ENCODE measurements around the gene RHBDL3.
"Not testable (repeated sequence)": the region's sequence is repeated elsewhere in the genome, so short reads cannot be mapped to it uniquely, and the experiment has no call there.

The RHBDL3 gene

GRCh38 chr17:32297860-32298259 lies 32.2 kb downstream of the RHBDL3 start:
- no peak for DNase-seq

GRCh38 chr17:32298298-32298697 lies 32.7 kb downstream of the RHBDL3 start:
- DNase-seq = no peak

DNA sequence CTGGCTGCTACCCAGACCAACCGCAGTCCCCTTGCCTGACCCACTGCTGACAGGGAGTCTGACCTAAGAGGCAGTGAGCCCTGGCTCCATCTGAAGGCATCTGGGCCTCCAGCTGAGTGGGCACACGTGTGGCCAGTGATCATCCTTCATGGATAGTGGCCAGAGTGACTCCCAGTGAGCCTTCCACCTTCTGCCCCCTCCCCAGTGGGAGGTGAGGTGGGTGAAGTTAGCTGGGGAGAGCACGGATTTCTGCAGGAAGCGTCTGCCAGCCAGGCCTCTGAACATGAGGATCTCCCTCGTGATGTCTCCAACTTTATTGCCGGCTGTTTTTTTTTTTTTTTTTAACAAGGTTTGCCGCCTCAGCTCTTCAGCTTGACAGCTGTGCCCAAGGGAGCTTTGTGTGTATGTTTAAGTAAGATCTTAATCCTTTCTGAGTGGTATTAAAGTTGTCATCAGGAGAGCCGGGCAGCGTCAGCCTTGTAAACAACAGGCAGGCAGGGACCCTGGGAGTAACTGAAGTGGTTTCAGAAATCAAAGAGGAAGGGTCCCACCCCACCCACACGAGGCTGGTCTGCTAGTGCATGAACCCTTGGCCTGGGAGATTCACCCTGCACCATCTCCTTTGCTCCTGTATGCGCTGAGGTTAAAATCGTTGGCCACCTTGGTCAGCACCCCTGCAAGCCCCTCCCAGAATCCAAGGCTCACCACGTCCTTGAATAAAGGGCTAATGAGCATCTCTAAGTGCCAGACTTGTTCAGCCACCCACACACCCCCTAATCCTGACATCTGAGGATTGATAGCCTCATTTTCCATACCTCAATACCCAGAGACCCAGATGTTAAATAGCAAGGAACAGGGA lies 33.3 kb downstream of the RHBDL3 start:
- no peak for DNase-seq

DNA sequence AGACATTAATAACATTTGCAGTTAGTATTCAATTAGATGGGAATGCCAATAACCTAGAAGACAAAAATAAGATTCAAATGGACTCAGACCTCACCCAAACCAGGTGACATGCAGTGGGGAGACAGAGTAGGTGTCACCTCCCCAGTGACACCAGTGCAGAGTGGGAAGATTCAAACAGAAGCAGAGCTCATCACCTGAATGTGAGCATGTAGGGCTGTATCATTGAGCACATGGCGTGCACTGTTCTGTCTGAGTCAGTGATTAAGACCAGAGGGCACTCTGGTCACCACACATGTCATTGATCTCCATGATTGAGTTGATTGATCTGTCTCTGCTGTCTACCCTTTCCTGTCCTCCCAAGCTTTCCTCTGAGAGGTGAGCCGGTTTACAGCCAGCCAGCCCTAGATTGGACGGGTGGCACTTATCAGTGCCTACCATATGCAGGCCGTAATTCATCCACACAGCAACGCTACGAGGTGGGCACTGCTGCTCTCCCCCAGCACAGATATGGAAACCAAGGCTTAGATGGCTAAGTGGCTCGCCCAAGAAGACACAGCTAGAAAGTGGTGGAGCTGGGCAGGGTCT lies 34.0 kb downstream of the RHBDL3 start:
- no peak for DNase-seq

DNA sequence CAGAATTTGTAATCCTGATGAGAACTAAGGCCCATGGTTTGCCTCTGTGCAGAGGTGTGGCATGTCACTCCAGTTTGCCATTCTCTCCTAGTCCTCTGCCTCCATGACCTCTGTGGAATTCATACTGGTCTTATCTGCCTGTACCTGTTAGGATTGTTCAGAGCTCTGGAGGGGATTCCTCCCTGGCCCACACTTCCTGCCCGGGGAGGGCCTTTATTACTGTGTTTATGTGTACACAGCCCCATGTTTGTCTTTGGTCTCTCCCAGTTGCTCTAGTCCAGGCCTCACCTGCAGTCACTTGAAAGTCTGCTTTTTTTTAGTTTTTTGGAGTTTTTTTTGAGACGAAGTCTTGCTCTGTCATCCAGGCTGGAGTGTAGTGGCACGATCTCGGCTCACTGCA lies 36.4 kb downstream of the RHBDL3 start:
- DNase-seq = no peak

DNA sequence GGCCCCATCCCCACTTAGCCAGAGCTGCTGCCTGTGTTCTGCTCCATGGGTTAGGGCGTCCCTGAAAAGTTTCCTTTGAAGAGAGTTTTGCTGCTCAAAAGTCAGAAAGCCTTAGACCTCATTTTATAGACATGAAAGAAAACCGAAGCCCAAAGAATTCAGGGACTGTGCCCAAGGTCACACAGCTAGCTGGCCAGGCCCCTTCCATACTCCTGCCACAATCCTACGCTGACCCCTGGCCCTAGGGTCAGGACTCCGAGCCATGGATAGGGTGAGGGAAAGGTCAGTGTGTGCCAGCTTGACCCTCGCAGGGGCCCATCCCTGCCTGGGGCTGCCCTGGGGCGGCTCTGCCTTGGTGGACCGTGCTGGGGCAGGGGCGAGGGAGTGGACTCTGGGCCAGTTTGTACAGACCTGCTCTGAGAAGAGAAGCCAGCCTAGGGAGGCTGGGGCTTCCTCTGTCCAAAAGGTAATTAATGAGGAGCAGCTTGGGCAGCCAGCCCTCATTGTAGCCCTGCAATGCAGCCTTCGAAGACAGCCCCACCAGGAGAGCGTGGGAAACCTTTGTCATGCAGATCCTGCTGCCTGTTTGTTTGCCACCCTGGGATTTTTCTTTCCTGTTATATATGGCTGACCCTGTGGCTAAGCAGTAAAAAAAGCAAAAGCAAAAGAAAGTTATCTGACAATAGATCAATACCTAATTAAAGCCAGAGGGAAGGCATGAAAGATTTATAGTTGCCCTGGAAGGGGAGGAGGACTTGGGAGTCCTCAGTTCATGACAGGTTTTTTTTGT lies 37.4 kb downstream of the RHBDL3 start:
- no peak for DNase-seq

- no peak for DNase-seq
These were observed 38.2 kb downstream of the RHBDL3 start for GRCh38 chr17:32303781-32304288.

GRCh38 chr17:32305049-32305448 lies 39.4 kb downstream of the RHBDL3 start:
- no peak for DNase-seq

GRCh38 chr17:32307658-32308057 lies 42.0 kb downstream of the RHBDL3 start:
- no peak for DNase-seq

DNA sequence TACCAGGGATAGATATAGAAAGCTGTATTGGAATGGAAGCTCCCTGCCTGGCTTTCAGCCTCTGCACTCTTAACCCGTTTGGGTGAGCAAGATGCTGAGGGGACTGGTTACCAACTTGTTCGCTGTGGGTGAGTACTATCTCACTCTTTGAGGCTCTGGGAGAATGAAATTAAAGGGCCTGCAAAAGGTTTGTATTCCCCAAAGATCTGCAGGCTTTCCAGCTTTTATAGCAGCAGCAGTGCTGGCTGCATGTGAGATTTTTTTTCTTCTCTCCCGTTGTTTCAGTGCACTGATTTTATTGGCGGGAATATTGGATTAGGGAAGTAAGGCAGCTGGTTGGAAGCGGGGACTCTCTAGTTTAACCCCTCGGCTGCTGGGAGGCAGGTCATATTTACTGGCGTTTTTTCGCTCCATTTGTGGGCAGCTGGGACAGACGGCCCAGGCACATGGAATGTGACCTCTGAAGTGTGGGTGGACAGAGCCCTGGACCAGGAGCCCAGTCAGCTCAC lies 45.5 kb downstream of the RHBDL3 start:
- DNase-seq = no peak

DNA sequence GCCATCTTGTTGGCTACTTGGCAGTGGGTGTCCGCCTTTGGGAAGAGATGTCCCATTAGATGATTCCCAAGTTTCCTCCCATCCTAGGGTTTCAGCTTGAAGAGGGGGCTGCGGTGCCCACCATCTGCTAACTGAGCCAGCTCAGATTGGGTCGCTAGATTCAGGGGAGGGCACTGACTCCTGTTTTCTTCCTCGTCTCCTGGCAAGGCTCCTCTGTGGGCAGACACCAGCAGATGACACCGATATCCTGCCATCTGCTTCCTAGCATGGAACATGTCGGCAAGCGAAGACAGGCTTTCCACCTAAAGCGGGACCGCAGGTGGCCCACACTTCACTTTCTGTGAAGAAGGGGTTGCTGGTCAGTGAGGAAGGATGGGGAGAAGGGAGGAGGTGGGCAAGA lies 49.0 kb downstream of the RHBDL3 start:
- no peak for DNase-seq

- DNase-seq = no peak
These were observed 49.5 kb downstream of the RHBDL3 start for GRCh38 chr17:32315171-32315570.

DNA sequence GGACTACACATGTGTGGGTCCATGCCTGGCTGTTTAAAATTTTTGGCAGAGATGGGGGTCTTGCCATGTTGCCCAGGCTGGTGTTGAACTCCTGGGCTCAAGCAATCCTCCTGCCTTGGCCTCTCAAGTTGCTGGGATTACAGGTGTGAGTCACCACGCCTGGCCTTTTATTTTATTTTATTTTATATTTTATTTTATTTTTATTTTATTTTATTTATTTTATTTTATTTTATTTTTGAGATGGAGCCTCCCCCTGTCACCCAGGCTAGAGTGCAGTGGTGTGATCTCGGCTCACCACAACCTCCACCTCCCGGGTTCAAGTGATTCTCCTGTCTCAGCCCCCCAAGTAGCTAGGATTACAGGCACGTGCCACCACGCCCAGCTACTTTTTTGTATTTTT lies 51.0 kb downstream of the RHBDL3 start:
- not testable (repeated sequence) for DNase-seq

DNA sequence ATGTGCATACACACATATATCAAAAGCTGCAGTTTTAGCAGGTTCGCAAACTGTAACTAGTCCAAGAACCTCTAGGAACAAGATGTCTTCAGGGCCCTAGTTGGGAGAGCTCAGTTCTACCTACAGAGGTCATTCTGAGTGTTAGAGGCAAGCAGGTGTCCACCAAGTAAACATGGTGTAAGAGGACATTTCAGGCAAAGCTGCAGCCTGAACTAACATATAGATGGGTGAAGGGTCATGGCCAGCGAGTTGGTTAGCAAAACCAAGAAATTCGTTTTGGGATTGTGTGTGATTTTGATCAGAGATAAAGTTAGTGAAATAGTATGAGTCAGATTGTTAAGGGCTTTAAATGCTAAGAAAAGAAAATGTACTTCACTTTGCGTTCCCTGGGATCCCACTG lies 51.7 kb downstream of the RHBDL3 start:
- DNase-seq = no peak

DNA sequence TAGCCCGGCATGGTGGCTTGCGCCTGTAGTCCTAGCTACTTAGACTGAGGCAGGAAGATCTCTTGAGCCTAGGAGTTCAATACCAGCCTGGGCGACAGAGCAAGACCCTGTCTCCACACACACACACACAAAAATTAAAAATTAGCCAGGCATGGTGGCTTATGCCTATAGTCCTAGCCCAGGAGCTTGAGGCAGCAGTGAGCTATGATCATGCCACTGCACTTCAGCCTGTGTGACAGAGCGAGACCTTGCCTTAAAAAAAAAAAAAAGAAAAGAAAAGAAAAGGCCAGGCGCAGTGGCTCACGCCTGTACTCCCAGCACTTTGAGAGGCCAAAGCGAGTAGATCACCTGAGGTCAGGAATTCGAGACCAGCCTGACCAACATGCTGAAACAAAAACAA lies 52.4 kb downstream of the RHBDL3 start:
- DNase-seq = no peak

DNA sequence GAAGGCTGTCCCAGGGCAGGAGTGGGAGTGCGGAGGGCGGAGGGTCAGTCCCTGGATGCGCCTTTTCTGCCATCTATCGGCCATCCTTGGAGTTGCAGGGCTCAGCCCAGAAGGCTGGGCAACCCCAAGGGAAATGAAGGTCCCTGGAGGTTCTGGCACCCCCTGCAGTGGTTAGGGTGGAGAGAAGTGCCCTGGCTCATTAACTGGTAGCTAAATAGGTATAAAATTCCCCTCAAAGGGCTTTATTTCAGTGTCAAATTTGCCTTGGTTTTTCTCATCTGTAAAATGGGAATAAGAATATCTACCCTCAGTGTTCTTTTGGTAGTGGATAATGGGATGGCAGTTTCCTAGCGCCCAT lies 53.9 kb downstream of the RHBDL3 start:
- DNase-seq = no peak

DNA sequence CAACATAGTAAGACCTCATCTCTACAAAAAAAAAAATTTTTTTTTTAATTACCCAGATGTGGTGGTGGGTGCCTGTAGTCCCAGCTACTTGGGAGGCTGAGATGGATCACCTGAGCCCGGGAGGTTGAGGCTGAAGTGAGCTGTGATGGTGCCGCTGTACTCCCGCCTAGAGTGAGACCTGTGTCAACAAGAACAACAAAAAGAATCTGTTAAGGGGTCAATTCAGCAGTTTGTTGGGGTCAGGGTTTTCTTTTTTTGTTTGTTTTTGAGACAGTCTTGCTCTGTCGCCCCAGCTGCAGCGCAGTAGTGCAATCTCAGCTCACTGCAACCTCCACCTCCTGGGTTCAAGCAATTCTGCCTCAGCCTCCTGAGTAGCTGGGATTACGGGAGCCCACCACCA lies 54.4 kb downstream of the RHBDL3 start:
- DNase-seq = not testable (repeated sequence)

GRCh38 chr17:32320847-32321246 lies 55.2 kb downstream of the RHBDL3 start:
- no peak for DNase-seq

GRCh38 chr17:32323046-32323445 lies 57.4 kb downstream of the RHBDL3 start:
- DNase-seq = no peak

GRCh38 chr17:32323811-32324491 lies 58.3 kb downstream of the RHBDL3 start:
- no peak for DNase-seq

DNA sequence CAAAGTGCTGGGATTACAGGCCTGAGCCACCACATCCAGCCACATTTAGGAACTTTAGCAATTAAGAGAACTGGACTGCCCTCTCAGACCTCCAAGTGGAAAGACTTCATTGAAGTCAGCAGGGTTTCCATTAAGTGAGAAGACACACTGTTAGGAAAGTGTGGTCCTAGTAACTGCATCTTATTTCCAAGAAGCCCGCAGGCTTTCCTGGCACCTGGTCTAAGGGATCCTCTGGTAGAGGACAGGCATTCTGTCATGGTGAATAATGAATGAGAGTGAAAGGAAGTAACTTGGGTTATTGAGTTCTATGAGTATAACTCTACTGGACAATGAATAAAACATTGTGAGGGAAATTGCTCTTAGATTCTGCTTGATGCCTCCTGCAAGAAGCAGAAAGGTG lies 62.3 kb downstream of the RHBDL3 start:
- no peak for DNase-seq

DNA sequence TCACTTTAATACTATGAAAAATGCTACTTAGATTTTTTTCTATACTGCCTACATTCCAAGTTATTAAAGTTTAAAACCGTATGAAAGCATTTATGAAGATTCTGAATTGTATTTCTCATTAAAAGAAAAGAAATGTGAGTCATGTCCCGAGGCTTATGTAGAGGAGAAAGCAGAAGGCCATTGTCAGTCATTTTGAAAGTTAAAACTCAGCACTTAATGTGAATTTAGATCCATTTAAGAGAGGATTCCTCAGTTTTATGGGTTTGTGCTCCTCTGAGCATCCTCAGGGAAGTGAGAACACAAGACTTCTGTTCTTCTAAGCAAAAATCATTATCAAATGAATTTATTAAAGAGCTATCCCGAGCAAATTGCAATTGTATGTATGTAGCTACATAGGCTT lies 64.5 kb downstream of the RHBDL3 start:
- no peak for DNase-seq

All from NCI-H1048 (cell line).